GM23338 (cell line): Measurements from ENCODE around the gene CUX1. TPM values are rescaled to one million over a fixed set of nuclear protein-coding genes. Genes with fewer than 3 reads are reported as not detected.
"Not testable (repeated sequence)": the region's sequence is repeated elsewhere in the genome, so short reads cannot be mapped to it uniquely, and the experiment has no call there.

Experiments used
- ATAC-seq: fragments of 200-7000 bp; cut with Tn5 transposase; 3 replicates; pipeline ENCODE4 v1.9.1; 2020
- DNase-seq: peaks from one replicate; pipeline ENCODE4 v3.0.0-alpha.2; 2015; ENCODE audit warnings: low spot score
- H2AFZ ChIP-seq: fragments of 200-600 bp; sonication (generic); 2 replicates; pipeline ENCODE4 v1.8.0; 2016; ENCODE audit warnings: antibody characterized with exemption, mild to moderate bottlenecking, moderate library complexity
- H3F3A ChIP-seq: fragments of 200-600 bp; sonication (generic); replicated peaks from 2 replicates; pipeline ENCODE4 v1.8.0; 2017; ENCODE audit warnings: antibody characterized with exemption, mixed run types, low read depth
- H3K27ac ChIP-seq: fragments of 200-600 bp; sonication (generic); 2 replicates; pipeline ENCODE4 v1.6.1; 2016; ENCODE audit warnings: low read depth
- H3K27me3 ChIP-seq: fragments of 200-600 bp; sonication (generic); 2 replicates; pipeline ENCODE4 v1.8.0; 2016; ENCODE audit warnings: mild to moderate bottlenecking, mixed run types, moderate library complexity; ENCODE audit not compliant: insufficient read depth
- H3K36me3 ChIP-seq: fragments of 200-600 bp; sonication (generic); 2 replicates; pipeline ENCODE4 v1.8.0; 2016; ENCODE audit warnings: mild to moderate bottlenecking; ENCODE audit not compliant: insufficient read depth
- H3K4me1 ChIP-seq: fragments of 200-600 bp; sonication (generic); 2 replicates; pipeline ENCODE4 v1.8.0; 2016; ENCODE audit warnings: mild to moderate bottlenecking, moderate library complexity; ENCODE audit not compliant: insufficient read depth
- H3K4me2 ChIP-seq: fragments of 200-600 bp; sonication (generic); 2 replicates; pipeline ENCODE4 v1.7.1; 2017; ENCODE audit warnings: mixed run types
- H3K4me3 ChIP-seq: fragments of 200-600 bp; sonication (generic); 2 replicates; pipeline ENCODE4 v1.6.1; 2016; ENCODE audit warnings: mixed run types
- H3K79me2 ChIP-seq: fragments of 200-600 bp; sonication (generic); replicated peaks from 2 replicates; pipeline ENCODE4 v1.8.0; 2017; ENCODE audit warnings: mild to moderate bottlenecking; ENCODE audit not compliant: insufficient read depth
- H3K9me2 ChIP-seq: fragments of 200-600 bp; sonication (generic); 2 replicates; pipeline ENCODE4 v1.8.0; 2017; ENCODE audit not compliant: insufficient read depth
- H4K20me1 ChIP-seq: fragments of 200-600 bp; sonication (generic); replicated peaks from 2 replicates; pipeline ENCODE4 v1.8.0; 2017; ENCODE audit warnings: mild to moderate bottlenecking; ENCODE audit not compliant: insufficient read depth
- H3K27ac Mint-ChIP-seq: 2 replicates; pipeline ENCODE4 v1.8.0; 2020; ENCODE audit warnings: inconsistent platforms, mild to moderate bottlenecking, moderate library complexity, mixed read lengths
- H3K27me3 Mint-ChIP-seq: 3 replicates; pipeline ENCODE4 v1.8.0; 2022; ENCODE audit warnings: low read depth, mild to moderate bottlenecking, moderate library complexity, mixed read lengths, inconsistent platforms; ENCODE audit not compliant: insufficient read depth, poor library complexity
- H3K36me3 Mint-ChIP-seq: 3 replicates; pipeline ENCODE4 v1.8.0; 2021; ENCODE audit warnings: low read depth, mild to moderate bottlenecking, inconsistent platforms, moderate library complexity, mixed read lengths
- H3K4me1 Mint-ChIP-seq: 3 replicates; pipeline ENCODE4 v1.8.0; 2020; ENCODE audit warnings: mild to moderate bottlenecking, inconsistent platforms, mixed read lengths
- H3K4me3 Mint-ChIP-seq: 3 replicates; pipeline ENCODE4 v1.8.0; 2021; ENCODE audit warnings: moderate library complexity, mild to moderate bottlenecking, inconsistent platforms, mixed read lengths
- H3K9me3 Mint-ChIP-seq: 3 replicates; pipeline ENCODE4 v1.8.0; 2020; ENCODE audit warnings: moderate library complexity, mild to moderate bottlenecking, inconsistent platforms, mixed read lengths
- JUNB ChIP-seq: IDR thresholded peaks from one replicate; pipeline ENCODE4 v1.6.1; 2016; ENCODE audit warnings: antibody characterized with exemption; ENCODE audit not compliant: unreplicated experiment
- polyA plus RNA-seq: library from polyadenylated mRNA; unstranded; fragments of >200 nt; fragmentation: Nextera tagmentation; extraction: Ambion mirVana; gene quantifications from 2 replicates; pipeline ENCODE4 v1.2.1, GENCODE V29; 2016
- total RNA-seq: library from RNA; depleted of rRNA; stranded (reverse); fragments of >200 nt; shearing (Covaris generic); gene quantifications from 2 replicates; pipeline ENCODE4 v1.2.3, GENCODE V29; 2014
- TF ChIP-seq, protein P1 (sequence below): fragments of 250-450 bp; sonication (Bioruptor Pico); IDR thresholded peaks from 2 replicates; pipeline ENCODE4 v1.5.0; 2020; ENCODE audit warnings: mild to moderate bottlenecking, moderate library complexity
- TF ChIP-seq, protein P2 (sequence below), 2 experiments: fragments of 200-600 bp in 1 of 2; sonication (generic) in 1 of 2; conservative IDR thresholded peaks; 2 replicates each; pipeline versions ENCODE4 v1.5.1 to v1.6.1; 2016 to 2017; ENCODE audit warnings: antibody characterized with exemption in 2 of 2, low read depth in 2 of 2, mild to moderate bottlenecking in 2 of 2, moderate library complexity in 1 of 2
- TF ChIP-seq, protein P3 (sequence below): IDR thresholded peaks from one replicate; pipeline ENCODE4 v1.6.1; 2018; ENCODE audit warnings: antibody characterized with exemption; ENCODE audit not compliant: unreplicated experiment

The CUX1 gene
- total and polyA plus RNA-seq, 2 experiments from 2014 or later: 49.9 to 64.0 TPM

DNA sequence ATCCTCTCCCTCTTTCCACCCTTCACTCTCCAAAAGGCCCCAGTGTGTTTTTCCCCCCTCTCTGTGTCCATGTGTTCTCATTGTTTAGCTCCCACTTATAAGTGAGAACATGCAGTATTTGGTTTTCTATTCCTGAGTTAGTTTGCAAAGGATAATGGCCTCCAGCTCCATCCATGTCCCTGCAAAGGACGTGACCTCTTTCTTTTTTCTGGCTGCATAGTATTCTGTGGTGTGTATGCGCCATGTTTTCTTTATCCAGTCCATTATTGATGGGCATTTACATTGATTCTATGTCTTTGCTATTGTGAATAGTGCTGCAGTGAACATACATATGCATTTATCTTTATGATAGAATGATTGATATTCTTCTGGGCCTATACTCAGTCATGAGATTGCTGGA is 31.9 kb downstream of the CUX1 start:
- peaks cover 24% of the 10 kb centered on the region for H3K4me1 Mint-ChIP-seq
- H3K36me3 Mint-ChIP-seq: peaks cover 35% of the 10 kb centered on the region
- not testable (repeated sequence) for H3K27me3 Mint-ChIP-seq, H2AFZ ChIP-seq, H3K27ac ChIP-seq, H3K4me2 ChIP-seq, H3K4me3 ChIP-seq, ATAC-seq, DNase-seq, H3K36me3 ChIP-seq, H3F3A ChIP-seq, H3K27ac Mint-ChIP-seq, H3K27me3 ChIP-seq, H3K4me3 Mint-ChIP-seq, H3K9me2 ChIP-seq
- Histone ChIP-seq H3K79me2 (peaks cover 100% of the 10 kb centered on the region), H4K20me1 (peaks cover 66% of the 10 kb centered on the region), H3K4me1 (peaks cover 28% of the 10 kb centered on the region)
- H3K9me3 Mint-ChIP-seq: peaks cover 31% of the 10 kb centered on the region

DNA sequence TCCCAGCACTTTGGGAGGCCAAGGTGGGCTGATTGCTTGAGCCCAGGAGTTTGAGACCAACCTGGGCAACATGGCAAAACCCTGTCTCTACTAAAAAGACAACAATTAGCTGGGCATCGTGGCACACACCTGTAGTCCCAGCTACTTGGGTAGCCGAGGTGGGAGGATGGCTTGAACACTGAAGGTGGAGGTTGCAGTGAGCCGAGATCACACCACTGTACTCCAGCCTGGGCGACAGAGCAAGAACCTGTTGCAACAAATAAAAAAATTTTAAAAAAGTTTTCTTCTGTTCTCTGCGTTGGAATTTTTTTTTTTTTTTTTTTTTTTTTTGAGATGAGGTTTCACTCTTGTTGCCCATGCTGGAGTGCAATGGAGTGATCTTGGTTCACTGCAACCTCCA is 34.9 kb downstream of the CUX1 start:
- peaks cover 50% of the 10 kb centered on the region for H4K20me1 ChIP-seq
- H3K36me3 ChIP-seq: not testable (repeated sequence)
- peaks cover 100% of the 10 kb centered on the region for H3K79me2 ChIP-seq

DNA sequence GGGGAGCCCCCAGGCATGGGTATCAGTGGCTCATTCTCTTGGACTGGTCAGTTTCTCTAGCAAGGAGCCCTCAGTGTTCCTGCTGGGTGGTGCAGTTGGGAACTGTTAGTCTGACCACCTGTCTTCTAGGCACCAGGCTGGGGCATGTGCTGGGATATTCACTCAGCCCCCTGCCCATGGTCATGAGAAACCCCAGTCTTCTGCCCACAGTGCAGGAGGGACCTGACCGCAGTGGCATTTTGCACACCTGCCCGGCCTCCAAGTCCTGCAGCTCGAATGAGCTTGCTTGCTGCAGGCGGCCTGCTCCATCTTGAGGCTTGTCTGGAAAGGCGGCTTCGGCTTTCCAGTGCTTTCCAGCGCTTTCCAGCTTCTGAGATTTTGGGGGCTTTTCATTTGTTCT is 36.3 kb downstream of the CUX1 start:
- Histone ChIP-seq H3K9me2 (no peaks in the 10 kb centered on the region), H3K4me2 (no peak overlapping the region), H3K4me3 (no peak overlapping the region), H4K20me1 (peaks cover 48% of the 10 kb centered on the region), H2AFZ (no peak overlapping the region), H3F3A (0 out of 2 replicates have a peak, but pooled peaks cover 6% of the 10 kb centered on the region), H3K4me1 (peaks cover 52% of the 10 kb centered on the region), H3K27me3 (no peaks in the 10 kb centered on the region), H3K27ac (no peak overlapping the region), H3K79me2 (peaks cover 100% of the 10 kb centered on the region), H3K36me3 (no peaks in the 10 kb centered on the region)
- Mint-ChIP-seq H3K27ac (0 out of 2 replicates have a peak overlapping the region, but pooled peaks have one; percentile 21), H3K36me3 (peaks cover 15% of the 10 kb centered on the region), H3K4me1 (peaks cover 52% of the 10 kb centered on the region), H3K4me3 (no peak overlapping the region), H3K9me3 (peaks cover 7% of the 10 kb centered on the region; the same call in 2 of the 3 replicates), H3K27me3 (peaks cover 17% of the 10 kb centered on the region)
- TF ChIP-seq, protein P1, sequence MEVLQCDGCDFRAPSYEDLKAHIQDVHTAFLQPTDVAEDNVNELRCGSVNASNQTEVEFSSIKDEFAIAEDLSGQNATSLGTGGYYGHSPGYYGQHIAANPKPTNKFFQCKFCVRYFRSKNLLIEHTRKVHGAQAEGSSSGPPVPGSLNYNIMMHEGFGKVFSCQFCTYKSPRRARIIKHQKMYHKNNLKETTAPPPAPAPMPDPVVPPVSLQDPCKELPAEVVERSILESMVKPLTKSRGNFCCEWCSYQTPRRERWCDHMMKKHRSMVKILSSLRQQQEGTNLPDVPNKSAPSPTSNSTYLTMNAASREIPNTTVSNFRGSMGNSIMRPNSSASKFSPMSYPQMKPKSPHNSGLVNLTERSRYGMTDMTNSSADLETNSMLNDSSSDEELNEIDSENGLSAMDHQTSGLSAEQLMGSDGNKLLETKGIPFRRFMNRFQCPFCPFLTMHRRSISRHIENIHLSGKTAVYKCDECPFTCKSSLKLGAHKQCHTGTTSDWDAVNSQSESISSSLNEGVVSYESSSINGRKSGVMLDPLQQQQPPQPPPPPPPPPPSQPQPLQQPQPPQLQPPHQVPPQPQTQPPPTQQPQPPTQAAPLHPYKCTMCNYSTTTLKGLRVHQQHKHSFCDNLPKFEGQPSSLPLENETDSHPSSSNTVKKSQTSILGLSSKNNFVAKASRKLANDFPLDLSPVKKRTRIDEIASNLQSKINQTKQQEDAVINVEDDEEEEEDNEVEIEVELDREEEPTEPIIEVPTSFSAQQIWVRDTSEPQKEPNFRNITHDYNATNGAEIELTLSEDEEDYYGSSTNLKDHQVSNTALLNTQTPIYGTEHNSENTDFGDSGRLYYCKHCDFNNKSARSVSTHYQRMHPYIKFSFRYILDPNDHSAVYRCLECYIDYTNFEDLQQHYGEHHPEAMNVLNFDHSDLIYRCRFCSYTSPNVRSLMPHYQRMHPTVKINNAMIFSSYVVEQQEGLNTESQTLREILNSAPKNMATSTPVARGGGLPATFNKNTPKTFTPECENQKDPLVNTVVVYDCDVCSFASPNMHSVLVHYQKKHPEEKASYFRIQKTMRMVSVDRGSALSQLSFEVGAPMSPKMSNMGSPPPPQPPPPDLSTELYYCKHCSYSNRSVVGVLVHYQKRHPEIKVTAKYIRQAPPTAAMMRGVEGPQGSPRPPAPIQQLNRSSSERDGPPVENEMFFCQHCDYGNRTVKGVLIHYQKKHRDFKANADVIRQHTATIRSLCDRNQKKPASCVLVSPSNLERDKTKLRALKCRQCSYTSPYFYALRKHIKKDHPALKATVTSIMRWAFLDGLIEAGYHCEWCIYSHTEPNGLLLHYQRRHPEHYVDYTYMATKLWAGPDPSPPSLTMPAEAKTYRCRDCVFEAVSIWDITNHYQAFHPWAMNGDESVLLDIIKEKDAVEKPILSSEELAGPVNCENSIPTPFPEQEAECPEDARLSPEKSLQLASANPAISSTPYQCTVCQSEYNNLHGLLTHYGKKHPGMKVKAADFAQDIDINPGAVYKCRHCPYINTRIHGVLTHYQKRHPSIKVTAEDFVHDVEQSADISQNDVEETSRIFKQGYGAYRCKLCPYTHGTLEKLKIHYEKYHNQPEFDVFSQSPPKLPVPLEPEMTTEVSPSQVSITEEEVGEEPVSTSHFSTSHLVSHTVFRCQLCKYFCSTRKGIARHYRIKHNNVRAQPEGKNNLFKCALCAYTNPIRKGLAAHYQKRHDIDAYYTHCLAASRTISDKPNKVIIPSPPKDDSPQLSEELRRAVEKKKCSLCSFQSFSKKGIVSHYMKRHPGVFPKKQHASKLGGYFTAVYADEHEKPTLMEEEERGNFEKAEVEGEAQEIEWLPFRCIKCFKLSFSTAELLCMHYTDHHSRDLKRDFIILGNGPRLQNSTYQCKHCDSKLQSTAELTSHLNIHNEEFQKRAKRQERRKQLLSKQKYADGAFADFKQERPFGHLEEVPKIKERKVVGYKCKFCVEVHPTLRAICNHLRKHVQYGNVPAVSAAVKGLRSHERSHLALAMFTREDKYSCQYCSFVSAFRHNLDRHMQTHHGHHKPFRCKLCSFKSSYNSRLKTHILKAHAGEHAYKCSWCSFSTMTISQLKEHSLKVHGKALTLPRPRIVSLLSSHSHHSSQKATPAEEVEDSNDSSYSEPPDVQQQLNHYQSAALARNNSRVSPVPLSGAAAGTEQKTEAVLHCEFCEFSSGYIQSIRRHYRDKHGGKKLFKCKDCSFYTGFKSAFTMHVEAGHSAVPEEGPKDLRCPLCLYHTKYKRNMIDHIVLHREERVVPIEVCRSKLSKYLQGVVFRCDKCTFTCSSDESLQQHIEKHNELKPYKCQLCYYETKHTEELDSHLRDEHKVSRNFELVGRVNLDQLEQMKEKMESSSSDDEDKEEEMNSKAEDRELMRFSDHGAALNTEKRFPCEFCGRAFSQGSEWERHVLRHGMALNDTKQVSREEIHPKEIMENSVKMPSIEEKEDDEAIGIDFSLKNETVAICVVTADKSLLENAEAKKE: no peak
- TF ChIP-seq, protein P2, sequence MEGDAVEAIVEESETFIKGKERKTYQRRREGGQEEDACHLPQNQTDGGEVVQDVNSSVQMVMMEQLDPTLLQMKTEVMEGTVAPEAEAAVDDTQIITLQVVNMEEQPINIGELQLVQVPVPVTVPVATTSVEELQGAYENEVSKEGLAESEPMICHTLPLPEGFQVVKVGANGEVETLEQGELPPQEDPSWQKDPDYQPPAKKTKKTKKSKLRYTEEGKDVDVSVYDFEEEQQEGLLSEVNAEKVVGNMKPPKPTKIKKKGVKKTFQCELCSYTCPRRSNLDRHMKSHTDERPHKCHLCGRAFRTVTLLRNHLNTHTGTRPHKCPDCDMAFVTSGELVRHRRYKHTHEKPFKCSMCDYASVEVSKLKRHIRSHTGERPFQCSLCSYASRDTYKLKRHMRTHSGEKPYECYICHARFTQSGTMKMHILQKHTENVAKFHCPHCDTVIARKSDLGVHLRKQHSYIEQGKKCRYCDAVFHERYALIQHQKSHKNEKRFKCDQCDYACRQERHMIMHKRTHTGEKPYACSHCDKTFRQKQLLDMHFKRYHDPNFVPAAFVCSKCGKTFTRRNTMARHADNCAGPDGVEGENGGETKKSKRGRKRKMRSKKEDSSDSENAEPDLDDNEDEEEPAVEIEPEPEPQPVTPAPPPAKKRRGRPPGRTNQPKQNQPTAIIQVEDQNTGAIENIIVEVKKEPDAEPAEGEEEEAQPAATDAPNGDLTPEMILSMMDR (conservative IDR thresholded peaks at IDR 0.05; ENCODE audit: low read depth in 2 of 2): 0 out of 4 replicates have a peak, but pooled peaks of 1 of the 2 experiments have one; percentile 16
- TF ChIP-seq, protein P3, sequence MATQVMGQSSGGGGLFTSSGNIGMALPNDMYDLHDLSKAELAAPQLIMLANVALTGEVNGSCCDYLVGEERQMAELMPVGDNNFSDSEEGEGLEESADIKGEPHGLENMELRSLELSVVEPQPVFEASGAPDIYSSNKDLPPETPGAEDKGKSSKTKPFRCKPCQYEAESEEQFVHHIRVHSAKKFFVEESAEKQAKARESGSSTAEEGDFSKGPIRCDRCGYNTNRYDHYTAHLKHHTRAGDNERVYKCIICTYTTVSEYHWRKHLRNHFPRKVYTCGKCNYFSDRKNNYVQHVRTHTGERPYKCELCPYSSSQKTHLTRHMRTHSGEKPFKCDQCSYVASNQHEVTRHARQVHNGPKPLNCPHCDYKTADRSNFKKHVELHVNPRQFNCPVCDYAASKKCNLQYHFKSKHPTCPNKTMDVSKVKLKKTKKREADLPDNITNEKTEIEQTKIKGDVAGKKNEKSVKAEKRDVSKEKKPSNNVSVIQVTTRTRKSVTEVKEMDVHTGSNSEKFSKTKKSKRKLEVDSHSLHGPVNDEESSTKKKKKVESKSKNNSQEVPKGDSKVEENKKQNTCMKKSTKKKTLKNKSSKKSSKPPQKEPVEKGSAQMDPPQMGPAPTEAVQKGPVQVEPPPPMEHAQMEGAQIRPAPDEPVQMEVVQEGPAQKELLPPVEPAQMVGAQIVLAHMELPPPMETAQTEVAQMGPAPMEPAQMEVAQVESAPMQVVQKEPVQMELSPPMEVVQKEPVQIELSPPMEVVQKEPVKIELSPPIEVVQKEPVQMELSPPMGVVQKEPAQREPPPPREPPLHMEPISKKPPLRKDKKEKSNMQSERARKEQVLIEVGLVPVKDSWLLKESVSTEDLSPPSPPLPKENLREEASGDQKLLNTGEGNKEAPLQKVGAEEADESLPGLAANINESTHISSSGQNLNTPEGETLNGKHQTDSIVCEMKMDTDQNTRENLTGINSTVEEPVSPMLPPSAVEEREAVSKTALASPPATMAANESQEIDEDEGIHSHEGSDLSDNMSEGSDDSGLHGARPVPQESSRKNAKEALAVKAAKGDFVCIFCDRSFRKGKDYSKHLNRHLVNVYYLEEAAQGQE: no peak
- TF ChIP-seq JUNB: no peak
- ATAC-seq: no peak
- DNase-seq: no peak

More for the DNA sequence above, 34.9 kb downstream of the CUX1 start:
- Mint-ChIP-seq H3K36me3 (peaks cover 24% of the 10 kb centered on the region), H3K27me3 (peaks cover 13% of the 10 kb centered on the region), H3K4me1 (peaks cover 40% of the 10 kb centered on the region), H3K9me3 (peaks cover 18% of the 10 kb centered on the region; the same call in 2 of the 3 replicates)
- DNase-seq, H3K4me2 ChIP-seq, H3F3A ChIP-seq, H3K4me3 Mint-ChIP-seq, ATAC-seq, H3K27ac Mint-ChIP-seq, H3K27me3 ChIP-seq, H3K27ac ChIP-seq, H2AFZ ChIP-seq, H3K9me2 ChIP-seq, H3K4me3 ChIP-seq: not testable (repeated sequence)
- peaks cover 40% of the 10 kb centered on the region for H3K4me1 ChIP-seq
